Central memory CD8-positive, alpha-beta T cell (primary cell): ENCODE data around the gene LYPD5.
A peak's percentile ranks its signal among the peaks of the same experiment; 100 is the strongest.
"Not testable (repeated sequence)": the region's sequence is repeated elsewhere in the genome, so short reads cannot be mapped to it uniquely, and the experiment has no call there.

ENCODE experiments used
- ATAC-seq: fragments of 150-1000 bp; cut with Tn5 transposase; replicated peaks from 2 replicates; pipeline ENCODE4 v1.10.0; 2022; ENCODE audit warnings: mild to moderate bottlenecking, moderate FRiP score, moderate number of reproducible peaks; ENCODE audit not compliant: poor library complexity, severe bottlenecking; ENCODE audit errors: extremely low read depth
- DNase-seq, 2 donors: peaks; one replicate each; pipeline ENCODE4 v3.0.0; 2021; ENCODE audit warnings: low spot score in 2 of 2
- H3K27ac Mint-ChIP-seq: one replicate; pipeline ENCODE4 v1.8.0; 2022; ENCODE audit warnings: low read depth, mild to moderate bottlenecking, moderate library complexity, mixed read lengths
- H3K27me3 Mint-ChIP-seq: one replicate; pipeline ENCODE4 v1.8.0; 2022; ENCODE audit warnings: mixed read lengths
- H3K36me3 Mint-ChIP-seq: one replicate; pipeline ENCODE4 v1.8.0; 2022; ENCODE audit warnings: mild to moderate bottlenecking, moderate library complexity, mixed read lengths; ENCODE audit not compliant: insufficient read depth
- H3K4me1 Mint-ChIP-seq: one replicate; pipeline ENCODE4 v1.8.0; 2022; ENCODE audit warnings: mixed read lengths
- H3K4me3 Mint-ChIP-seq: one replicate; pipeline ENCODE4 v1.8.0; 2022; ENCODE audit warnings: mild to moderate bottlenecking, moderate library complexity, mixed read lengths
- H3K9me3 Mint-ChIP-seq: one replicate; pipeline ENCODE4 v1.8.0; 2022; ENCODE audit warnings: mixed read lengths

The LYPD5 gene

GRCh38 chr19:43802216-43802951, at the start of gene LYPD5:
Gene LYPD5 (minus strand): TSS chr19:43802447. CDS start chr19:43802380, 67 bp downstream.
- peaks cover 18% of the 10 kb centered on the region for H3K27me3 Mint-ChIP-seq
- DNase-seq (no peak), ATAC-seq (no peak)
- peaks cover 3% of the 10 kb centered on the region for H3K36me3 Mint-ChIP-seq
- peaks cover 16% of the 10 kb centered on the region for H3K4me1 Mint-ChIP-seq
- H3K4me3 Mint-ChIP-seq, result no peak within 1 kb of the TSS
- no peak within 1 kb of the TSS for H3K27ac Mint-ChIP-seq
- H3K9me3 Mint-ChIP-seq, result no peaks in the 10 kb centered on the region

- no peaks in the 10 kb centered on the region for H3K4me1 Mint-ChIP-seq
- peaks cover 5% of the 10 kb centered on the region for H3K9me3 Mint-ChIP-seq
- ATAC-seq (no peak), DNase-seq (no peak)
- H3K4me3 Mint-ChIP-seq, result no peak overlapping the region
- peaks cover 4% of the 10 kb centered on the region for H3K36me3 Mint-ChIP-seq
- no peak overlapping the region for H3K27ac Mint-ChIP-seq
- no peaks in the 10 kb centered on the region for H3K27me3 Mint-ChIP-seq
Measured at GRCh38 chr19:43848821-43849220, 46.6 kb upstream of the LYPD5 start.

- Mint-ChIP-seq H3K27ac (no peak overlapping the region), H3K9me3 (peaks cover 5% of the 10 kb centered on the region), H3K27me3 (no peaks in the 10 kb centered on the region), H3K36me3 (peaks cover 4% of the 10 kb centered on the region), H3K4me3 (no peak overlapping the region), H3K4me1 (no peaks in the 10 kb centered on the region)
- DNase-seq, result no peak
- ATAC-seq, result no peak
Measured at GRCh38 chr19:43847884-43848283, 45.6 kb upstream of the LYPD5 start.

GRCh38 chr19:43847246-43847645, 45.0 kb upstream of the LYPD5 start:
- Mint-ChIP-seq H3K4me3 (no peak overlapping the region), H3K27ac (no peak overlapping the region), H3K9me3 (peaks cover 5% of the 10 kb centered on the region), H3K4me1 (no peaks in the 10 kb centered on the region), H3K27me3 (no peaks in the 10 kb centered on the region), H3K36me3 (peaks cover 5% of the 10 kb centered on the region)
- ATAC-seq (no peak), DNase-seq (no peak)

GRCh38 chr19:43842007-43842406, 39.8 kb upstream of the LYPD5 start:
- Mint-ChIP-seq H3K4me3 (no peak overlapping the region), H3K4me1 (no peaks in the 10 kb centered on the region), H3K27me3 (no peaks in the 10 kb centered on the region), H3K36me3 (peaks cover 24% of the 10 kb centered on the region), H3K27ac (no peak overlapping the region), H3K9me3 (peaks cover 26% of the 10 kb centered on the region)
- DNase-seq (no peak), ATAC-seq (no peak)

GRCh38 chr19:43839139-43839538, 36.9 kb upstream of the LYPD5 start:
- no peaks in the 10 kb centered on the region for H3K4me1 Mint-ChIP-seq

GRCh38 chr19:43826787-43827754, 24.8 kb upstream of the LYPD5 start, which contains the start of gene ZNF283:
Gene ZNF283 (plus strand): TSS chr19:43827321. CDS start chr19:43833505, 6,184 bp downstream.
- DNase-seq (peak; percentile 58 to 60), ATAC-seq (peak; percentile 73)
- Mint-ChIP-seq H3K4me3 (peak within 1 kb of the TSS; percentile 85), H3K27ac (peak within 1 kb of the TSS; percentile 46), H3K4me1 (peaks cover 18% of the 10 kb centered on the region), H3K9me3 (no peaks in the 10 kb centered on the region), H3K36me3 (peaks cover 7% of the 10 kb centered on the region), H3K27me3 (peaks cover 25% of the 10 kb centered on the region)

More at GRCh38 chr19:43839139-43839538, 36.9 kb upstream of the LYPD5 start:
- peaks cover 40% of the 10 kb centered on the region for H3K36me3 Mint-ChIP-seq
- peaks cover 26% of the 10 kb centered on the region for H3K9me3 Mint-ChIP-seq
- no peak for DNase-seq
- no peak for ATAC-seq
- no peak overlapping the region for H3K4me3 Mint-ChIP-seq
- H3K27ac Mint-ChIP-seq, result no peak overlapping the region
- no peaks in the 10 kb centered on the region for H3K27me3 Mint-ChIP-seq

- H3K4me3 Mint-ChIP-seq, H3K27ac Mint-ChIP-seq, H3K9me3 Mint-ChIP-seq, DNase-seq, H3K36me3 Mint-ChIP-seq, ATAC-seq: not testable (repeated sequence)
- H3K4me1 Mint-ChIP-seq, result peaks cover 28% of the 10 kb centered on the region
- H3K27me3 Mint-ChIP-seq, result peaks cover 49% of the 10 kb centered on the region
Measured at GRCh38 chr19:43824572-43824971, 22.3 kb upstream of the LYPD5 start.

- ATAC-seq, H3K27ac Mint-ChIP-seq, DNase-seq, H3K36me3 Mint-ChIP-seq, H3K4me3 Mint-ChIP-seq, H3K9me3 Mint-ChIP-seq: not testable (repeated sequence)
- peaks cover 56% of the 10 kb centered on the region for H3K27me3 Mint-ChIP-seq
- H3K4me1 Mint-ChIP-seq, result peaks cover 28% of the 10 kb centered on the region
Measured at GRCh38 chr19:43823856-43824255, 21.6 kb upstream of the LYPD5 start.

- Mint-ChIP-seq H3K27ac (no peak overlapping the region), H3K27me3 (peaks cover 83% of the 10 kb centered on the region), H3K9me3 (no peaks in the 10 kb centered on the region), H3K4me3 (peak overlapping the region; percentile 70), H3K4me1 (peaks cover 10% of the 10 kb centered on the region), H3K36me3 (no peaks in the 10 kb centered on the region)
- ATAC-seq, result no peak
- no peak for DNase-seq
Measured at GRCh38 chr19:43820884-43821215, 18.6 kb upstream of the LYPD5 start.

- Mint-ChIP-seq H3K36me3 (peaks cover under 1% of the 10 kb centered on the region), H3K4me3 (peak overlapping the region; percentile 70), H3K27me3 (peaks cover 88% of the 10 kb centered on the region), H3K4me1 (peaks cover 10% of the 10 kb centered on the region), H3K27ac (no peak overlapping the region), H3K9me3 (no peaks in the 10 kb centered on the region)
- DNase-seq (no peak), ATAC-seq (peak; percentile 14)
Measured at GRCh38 chr19:43820098-43820883, 18.0 kb upstream of the LYPD5 start.

- ATAC-seq (no peak), DNase-seq (no peak)
- Mint-ChIP-seq H3K9me3 (no peaks in the 10 kb centered on the region), H3K36me3 (peaks cover 2% of the 10 kb centered on the region), H3K27ac (no peak overlapping the region), H3K27me3 (peaks cover 93% of the 10 kb centered on the region), H3K4me3 (no peak overlapping the region), H3K4me1 (peaks cover 10% of the 10 kb centered on the region)
Measured at GRCh38 chr19:43818500-43818899, 16.3 kb upstream of the LYPD5 start.
